Liver (tissue), 9 donors: ENCODE measurements around the gene ZNRF2. TPM values are rescaled to one million over a fixed set of nuclear protein-coding genes. Genes with fewer than 3 reads are reported as not detected.

Experiments
- DNase-seq: peaks from one replicate; pipeline ENCODE4 v3.0.0-alpha.2; 2017; ENCODE audit warnings: low spot score
- H3K27ac ChIP-seq, 2 donors: one replicate each; pipeline ENCODE4 v1.7.0; 2013; ENCODE audit warnings: inconsistent platforms in 2 of 2, low read length in 2 of 2, control low read depth in 1 of 2, low read depth in 1 of 2, mild to moderate bottlenecking in 1 of 2
- H3K27me3 ChIP-seq, 4 donors: one replicate each; pipeline versions ENCODE4 v1.6.1 to v1.7.0; 2013; ENCODE audit warnings: low read length in 3 of 4, inconsistent platforms in 1 of 4, mild to moderate bottlenecking in 1 of 4, moderate library complexity in 1 of 4; ENCODE audit not compliant: control insufficient read depth in 4 of 4, insufficient read depth in 4 of 4
- H3K36me3 ChIP-seq, 4 donors: one replicate each; pipeline versions ENCODE4 v1.6.1 to v1.7.0; 2013; ENCODE audit warnings: low read length in 3 of 4, mild to moderate bottlenecking in 3 of 4, low read depth in 1 of 4, moderate library complexity in 1 of 4; ENCODE audit not compliant: control insufficient read depth in 4 of 4, insufficient read depth in 3 of 4
- H3K4me1 ChIP-seq, 4 donors: one replicate each; pipeline versions ENCODE4 v1.6.1 to v1.7.0; 2013; ENCODE audit warnings: low read length in 3 of 4, mild to moderate bottlenecking in 3 of 4, moderate library complexity in 1 of 4; ENCODE audit not compliant: control insufficient read depth in 4 of 4, insufficient read depth in 4 of 4
- H3K4me3 ChIP-seq, 3 donors: one replicate each; pipeline versions ENCODE4 v1.6.1 to v1.7.0; 2013; ENCODE audit warnings: low read length in 3 of 3, control low read depth in 1 of 3, low read depth in 1 of 3, mild to moderate bottlenecking in 1 of 3
- H3K9ac ChIP-seq, 2 donors: one replicate each; pipeline ENCODE4 v1.7.0; 2013; ENCODE audit warnings: low read length in 2 of 2, mild to moderate bottlenecking in 2 of 2, moderate library complexity in 2 of 2, control low read depth in 1 of 2, low read depth in 1 of 2
- H3K9me3 ChIP-seq, 4 donors: one replicate each; pipeline versions ENCODE4 v1.6.1 to v1.7.0; 2013; ENCODE audit warnings: low read length in 3 of 4; ENCODE audit not compliant: control insufficient read depth in 4 of 4
- ATF3 ChIP-seq: IDR thresholded peaks from 2 replicates; pipeline ENCODE4 v1.6.1; 2016; ENCODE audit warnings: antibody characterized with exemption
- CTCF ChIP-seq: fragments of 150-350 bp; IDR thresholded peaks from 2 replicates; pipeline ENCODE4 v1.5.1; 2017; ENCODE audit warnings: improper control_type of control experiment, low read depth, low read length; ENCODE audit not compliant: missing input control
- FOXA1 ChIP-seq: IDR thresholded peaks from 2 replicates; pipeline ENCODE4 v1.6.1; 2016; ENCODE audit warnings: antibody characterized with exemption
- FOXA2 ChIP-seq: IDR thresholded peaks from 2 replicates; pipeline ENCODE4 v1.6.1; 2016; ENCODE audit warnings: antibody characterized with exemption
- GABPA ChIP-seq, 2 donors: IDR thresholded peaks in 1 of 2; conservative IDR thresholded peaks in 1 of 2; 2 replicates each; pipeline ENCODE4 v1.6.1; 2016; ENCODE audit warnings: antibody characterized with exemption in 2 of 2, mild to moderate bottlenecking in 1 of 2, moderate library complexity in 1 of 2
- HNF4G ChIP-seq: IDR thresholded peaks from 2 replicates; pipeline ENCODE4 v1.6.1; 2016; ENCODE audit warnings: antibody characterized with exemption
- NR2F2 ChIP-seq: IDR thresholded peaks from 2 replicates; pipeline ENCODE4 v1.6.1; 2016; ENCODE audit warnings: antibody characterized with exemption
- RAD21 ChIP-seq, 2 donors: IDR thresholded peaks; 2 replicates each; pipeline ENCODE4 v1.6.1; 2016; ENCODE audit warnings: antibody characterized with exemption in 2 of 2, mild to moderate bottlenecking in 2 of 2
- REST ChIP-seq: IDR thresholded peaks from 2 replicates; pipeline ENCODE4 v1.6.1; 2016; ENCODE audit warnings: antibody characterized with exemption, mild to moderate bottlenecking
- SP1 ChIP-seq: IDR thresholded peaks from 2 replicates; pipeline ENCODE4 v1.6.1; 2018; ENCODE audit warnings: antibody characterized with exemption, mild to moderate bottlenecking
- TAF1 ChIP-seq: conservative IDR thresholded peaks from 2 replicates; pipeline ENCODE4 v1.6.1; 2016; ENCODE audit warnings: antibody characterized with exemption, mild to moderate bottlenecking
- YY1 ChIP-seq: IDR thresholded peaks from 2 replicates; pipeline ENCODE4 v1.6.1; 2016; ENCODE audit warnings: antibody characterized with exemption, mild to moderate bottlenecking
- WGBS: extraction: QIAGEN DNeasy Blood & Tissue Kit; methylation state at CpG from one replicate; pipeline ENCODE4 v1.1.7; 2013; 5-methylcytosine and 5-hydroxymethylcytosine counted together
- polyA plus RNA-seq, 2 donors: library from polyadenylated mRNA; stranded (reverse) in 1 of 2; unstranded in 1 of 2; fragments of 200-250 nt in 1 of 2; fragments of >200 nt in 1 of 2; fragmentation: Nextera tagmentation in 1 of 2; extraction: Ambion mirVana in 1 of 2; gene quantifications; one replicate each; pipeline versions ENCODE4 v1.2.1 to v1.2.3, GENCODE V29; 2013 to 2015
- total RNA-seq, 2 donors: library from RNA; depleted of rRNA; stranded (reverse); fragments of >200 nt; gene quantifications; one replicate each; pipeline ENCODE4 v1.2.3, GENCODE V29; 2014
- donor health status: healthy.
- donor health status: healthy.
- donor health status: healthy.
- donor health status: healthy.
- donor health status: healthy.

The ZNRF2 gene
- total and polyA plus RNA-seq, 4 donors, result 6.9 to 30.0 (median 12.7) TPM

- no peaks in the 10 kb centered on the region for H3K27me3 ChIP-seq
- no peak overlapping the region for H3K4me3 ChIP-seq
- 96% methylated on average over 10 of the region's 10 CpGs for WGBS
- H3K36me3 ChIP-seq, result no peaks in the 10 kb centered on the region
- DNase-seq, result no peak
- peaks cover 0 to 16% (median 3%) of the 10 kb centered on the region in 4 donors for H3K4me1 ChIP-seq
- no peak for TF ChIP-seq REST
- TF ChIP-seq NR2F2, result no peak
- no peak for TF ChIP-seq TAF1
- no peak for TF ChIP-seq ATF3
- no peak for TF ChIP-seq FOXA2
- TF ChIP-seq HNF4G, result no peak
- no peak for TF ChIP-seq CTCF
- TF ChIP-seq SP1, result no peak
- TF ChIP-seq RAD21 (IDR thresholded peaks at IDR 0.05), result no peak
- no peak for TF ChIP-seq FOXA1
- no peak for TF ChIP-seq GABPA (IDR thresholded peaks at IDR 0.05 in 1 of 2, conservative IDR thresholded peaks at IDR 0.05 in 1 of 2)
- no peak for TF ChIP-seq YY1
- H3K9ac ChIP-seq, result no peak overlapping the region
- H3K9me3 ChIP-seq, result no peaks in the 10 kb centered on the region
- H3K27ac ChIP-seq, result no peak overlapping the region
Observed at GRCh38 chr7:30302656-30303311, 18.4 kb downstream of the ZNRF2 start.

- 99% methylated on average over 1 of the region's 1 CpG for WGBS
- H3K27me3 ChIP-seq, result no peaks in the 10 kb centered on the region
- no peak for TF ChIP-seq NR2F2
- no peak overlapping the region for H3K27ac ChIP-seq
- H3K4me3 ChIP-seq, result no peak overlapping the region
- no peak overlapping the region for H3K9ac ChIP-seq
- H3K36me3 ChIP-seq, result no peaks in the 10 kb centered on the region
- DNase-seq, result no peak
- no peaks in the 10 kb centered on the region for H3K9me3 ChIP-seq
- peaks cover 0 to 16% (median 4%) of the 10 kb centered on the region in 4 donors for H3K4me1 ChIP-seq
Observed at GRCh38 chr7:30303312-30304039, 19.1 kb downstream of the ZNRF2 start.
